Anterior cingulate cortex (tissue), 58 donors: ENCODE measurements around the gene CRABP1.

Source experiments
- DNase-seq, 58 donors: peaks; one replicate each; lab custom pipeline; 2025; lab: John Stamatoyannopoulos, UW

Gene CRABP1

GRCh38 chr15:78340231-78341056, at the start of gene CRABP1:
CRABP1 (plus strand) TSS chr15:78340353; CDS start chr15:78340429, 76 bp downstream.
- DNase-seq: no peak

GRCh38 chr15:78291052-78291451, 49.1 kb upstream of the CRABP1 start:
- DNase-seq: no peak

- no peak for DNase-seq
Observed at GRCh38 chr15:78291698-78292097, 48.5 kb upstream of the CRABP1 start.

- DNase-seq: no peak
Observed at GRCh38 chr15:78292219-78292618, 47.9 kb upstream of the CRABP1 start.

- peak; percentile 29 to 95 (median 82) for DNase-seq
Observed at GRCh38 chr15:78299101-78299930, 40.8 kb upstream of the CRABP1 start, which contains the start of gene SKIC8. SKIC8 (minus strand) TSS chr15:78299609; CDS start chr15:78295686, 3,923 bp downstream.

GRCh38 chr15:78301326-78301725, 38.8 kb upstream of the CRABP1 start:
- DNase-seq: no peak

- no peak for DNase-seq
Observed at GRCh38 chr15:78301828-78302227, 38.3 kb upstream of the CRABP1 start.

- no peak for DNase-seq
Observed at GRCh38 chr15:78302579-78303312, 37.4 kb upstream of the CRABP1 start.

GRCh38 chr15:78304216-78305066, 35.7 kb upstream of the CRABP1 start:
- DNase-seq: no peak

GRCh38 chr15:78306176-78306774, 33.9 kb upstream of the CRABP1 start:
- no peak for DNase-seq

GRCh38 chr15:78307976-78308375, 32.2 kb upstream of the CRABP1 start:
- no peak for DNase-seq

GRCh38 chr15:78308422-78309032, 31.6 kb upstream of the CRABP1 start:
- DNase-seq: peak in 55 of 58 donors; percentile 6 to 85 (median 52)

- no peak for DNase-seq
Observed at GRCh38 chr15:78311292-78311691, 28.9 kb upstream of the CRABP1 start.

GRCh38 chr15:78312536-78312935, 27.6 kb upstream of the CRABP1 start:
- no peak for DNase-seq

GRCh38 chr15:78312957-78313356, 27.2 kb upstream of the CRABP1 start:
- no peak for DNase-seq

- no peak for DNase-seq
Observed at GRCh38 chr15:78313383-78313782, 26.8 kb upstream of the CRABP1 start.

GRCh38 chr15:78314181-78314581, 26.0 kb upstream of the CRABP1 start:
- DNase-seq: no peak

- DNase-seq: peak in 8 of 58 donors; percentile 7 to 48 (median 28)
Observed at GRCh38 chr15:78315686-78316282, 24.4 kb upstream of the CRABP1 start.
